Measurements from ENCODE around the gene TRIM74. TPM values are rescaled to one million over a fixed set of nuclear protein-coding genes. Genes with fewer than 3 reads are reported as not detected.
"Not testable (repeated sequence)": the region's sequence is repeated elsewhere in the genome, so short reads cannot be mapped to it uniquely, and the experiment has no call there.

Gene TRIM74
- total RNA-seq, 1 donor from 2014 or later = not detected

DNA sequence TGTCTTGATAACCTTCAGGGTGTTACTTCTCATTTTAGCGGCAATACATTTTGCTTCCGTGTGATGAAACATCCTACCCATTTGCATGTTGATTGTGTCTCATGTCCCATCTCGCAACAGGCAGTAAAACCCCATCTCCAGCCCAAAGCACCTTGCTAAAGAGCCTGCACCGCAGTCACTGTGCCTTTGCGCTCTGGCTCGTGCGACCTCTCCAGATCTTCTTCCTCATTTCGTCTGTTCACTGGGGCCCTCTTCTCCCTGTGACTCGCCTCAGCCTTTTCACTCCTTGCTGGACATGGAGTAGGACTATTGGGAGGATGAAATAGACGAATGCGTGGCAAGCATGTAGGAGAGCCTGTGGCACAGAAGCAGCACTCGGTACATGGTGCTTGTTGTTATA, 57.9 kb downstream of the TRIM74 start:
- not testable (repeated sequence) for DNase-seq (ENCODE audit: low spot score)

Other genes starting within 250 kb of the TRIM74 start
- 4.3 TPM for gene TYW1B, start 141.3 kb downstream of the TRIM74 start, total RNA-seq (ENCODE audit: insufficient read depth, low replicate concordance)
- 7.0 TPM for gene POM121, start 44.4 kb downstream of the TRIM74 start, total RNA-seq (ENCODE audit: insufficient read depth, low replicate concordance)
- gene SPDYE8, start 60.3 kb upstream of the TRIM74 start, total RNA-seq (ENCODE audit: insufficient read depth, low replicate concordance) = 0.48 TPM
- 1.7 TPM for gene SPDYE11, start 88.4 kb upstream of the TRIM74 start, total RNA-seq (ENCODE audit: insufficient read depth, low replicate concordance)
- gene SPDYE9, start 116.6 kb upstream of the TRIM74 start, total RNA-seq (ENCODE audit: insufficient read depth, low replicate concordance) = 1.7 TPM